Astrocyte (in vitro differentiated cells and primary cell): Measurements from ENCODE around the gene HSPB1. TPM values are rescaled to one million over a fixed set of nuclear protein-coding genes. Genes with fewer than 3 reads are reported as not detected.

Experiments
- DNase-seq: peaks from one replicate; pipeline ENCODE4 v3.0.0-alpha.2; 2010; ENCODE audit warnings: low read depth
- FAIRE-seq: peaks from 2 replicates; lab custom pipeline; 2011; peaks lifted over from hg19 to GRCh38; lab: Jason Lieb, UNC
- H2AFZ ChIP-seq: 2 replicates; pipeline ENCODE4 v1.6.0; 2012; ENCODE audit warnings: low read depth, low read length, inconsistent platforms
- H3K27ac ChIP-seq: 2 replicates; pipeline ENCODE4 v1.5.1; 2011; ENCODE audit warnings: low read depth, low read length, inconsistent platforms
- H3K27me3 ChIP-seq: 2 replicates; pipeline ENCODE4 v1.6.0; 2011; ENCODE audit warnings: low read length, inconsistent platforms; ENCODE audit not compliant: insufficient read depth
- H3K36me3 ChIP-seq: 2 replicates; pipeline ENCODE4 v1.5.1; 2011; ENCODE audit warnings: low read length, inconsistent platforms; ENCODE audit not compliant: insufficient read depth
- H3K4me1 ChIP-seq: 2 replicates; pipeline ENCODE4 v1.5.1; 2011; ENCODE audit warnings: low read length, inconsistent platforms; ENCODE audit not compliant: insufficient read depth
- H3K4me2 ChIP-seq: 2 replicates; pipeline ENCODE4 v1.6.0; 2012; ENCODE audit warnings: low read length, inconsistent platforms
- H3K4me3 ChIP-seq: 2 replicates; pipeline ENCODE4 v1.5.1; 2011; ENCODE audit warnings: low read depth, mild to moderate bottlenecking, low read length, inconsistent platforms; ENCODE audit not compliant: insufficient read depth
- H3K79me2 ChIP-seq: 2 replicates; pipeline ENCODE4 v1.6.0; 2012; ENCODE audit warnings: mild to moderate bottlenecking, low read length, inconsistent platforms; ENCODE audit not compliant: insufficient read depth
- H3K9ac ChIP-seq: 2 replicates; pipeline ENCODE4 v1.6.0; 2012; ENCODE audit warnings: mild to moderate bottlenecking, low read length, inconsistent platforms
- H3K9me3 ChIP-seq: 2 replicates; pipeline ENCODE4 v1.5.1; 2012; ENCODE audit warnings: low read depth, mild to moderate bottlenecking, low read length, inconsistent platforms; ENCODE audit not compliant: insufficient read depth
- H4K20me1 ChIP-seq: 2 replicates; pipeline ENCODE4 v1.6.0; 2012; ENCODE audit warnings: low read length, inconsistent platforms; ENCODE audit not compliant: insufficient read depth
- H3K27ac Mint-ChIP-seq: one replicate; pipeline ENCODE4 v1.8.0; 2021; ENCODE audit warnings: mild to moderate bottlenecking, mixed read lengths; ENCODE audit not compliant: unreplicated experiment
- H3K27me3 Mint-ChIP-seq: one replicate; pipeline ENCODE4 v1.8.0; 2021; ENCODE audit warnings: low read depth, mixed read lengths; ENCODE audit not compliant: unreplicated experiment
- H3K36me3 Mint-ChIP-seq: one replicate; pipeline ENCODE4 v1.8.0; 2021; ENCODE audit warnings: low read depth, mixed read lengths; ENCODE audit not compliant: unreplicated experiment
- H3K4me1 Mint-ChIP-seq: one replicate; pipeline ENCODE4 v1.8.0; 2021; ENCODE audit warnings: low read depth, mixed read lengths; ENCODE audit not compliant: unreplicated experiment
- H3K4me3 Mint-ChIP-seq: one replicate; pipeline ENCODE4 v1.8.0; 2021; ENCODE audit warnings: mild to moderate bottlenecking, moderate library complexity, mixed read lengths; ENCODE audit not compliant: unreplicated experiment
- H3K9me3 Mint-ChIP-seq: one replicate; pipeline ENCODE4 v1.8.0; 2021; ENCODE audit warnings: mild to moderate bottlenecking, mixed read lengths; ENCODE audit not compliant: unreplicated experiment
- EZH2 ChIP-seq: IDR thresholded peaks from 2 replicates; pipeline ENCODE4 v1.6.1; 2012; ENCODE audit warnings: mild to moderate bottlenecking, low read length, inconsistent platforms; ENCODE audit not compliant: insufficient read depth
- total RNA-seq: library from RNA; stranded (reverse); gene quantifications from 2 replicates; pipeline ENCODE4 v1.2.1, GENCODE V29; 2021
- TF ChIP-seq, protein P1 (sequence below): IDR thresholded peaks from 2 replicates; pipeline ENCODE4 v1.5.1; 2011; ENCODE audit warnings: low read depth, mild to moderate bottlenecking, inconsistent platforms, low read length, moderate library complexity; ENCODE audit not compliant: insufficient read depth

Gene HSPB1
- total RNA-seq, 1 donor from 2014 or later, result 933 TPM

DNA sequence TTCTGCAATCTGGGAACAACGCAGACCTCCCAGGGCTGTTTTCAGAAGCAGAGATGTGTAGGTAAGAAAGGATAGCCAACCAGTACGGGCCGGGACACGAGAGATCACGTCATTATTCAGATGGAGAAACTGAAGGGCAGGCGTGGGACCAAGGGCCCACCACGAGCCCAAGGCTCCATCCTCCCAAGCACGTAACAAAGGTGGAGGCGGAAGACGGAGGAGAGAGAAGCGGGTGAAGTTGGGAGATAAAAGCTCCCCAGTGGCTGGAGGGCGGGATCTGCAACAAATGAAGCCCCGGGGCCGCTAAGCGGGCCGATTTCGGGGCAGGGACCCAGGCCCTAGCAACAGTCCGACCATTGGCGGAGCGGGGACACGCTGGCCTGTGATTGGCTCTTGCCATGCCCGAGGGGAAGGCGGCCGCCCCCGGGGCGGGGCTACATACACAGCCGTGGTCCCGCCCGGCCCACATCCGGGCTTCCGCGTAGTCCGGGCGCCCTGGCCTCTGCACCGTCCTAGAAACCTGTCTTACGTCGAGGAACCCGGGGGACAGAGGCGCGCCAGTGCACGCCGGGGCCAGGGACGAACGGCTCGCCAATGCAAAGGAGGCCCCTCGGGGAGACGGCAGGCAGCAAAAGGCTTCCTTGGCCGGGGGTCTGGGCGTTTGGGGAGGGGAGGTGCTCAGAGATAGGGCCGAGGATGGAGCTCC is 15.5 kb downstream of the HSPB1 start:
- DNase-seq (peak; percentile 89), FAIRE-seq (no peak)
- Histone ChIP-seq H3K27ac (peak overlapping the region; percentile 74), H3K27me3 (no peaks in the 10 kb centered on the region), H4K20me1 (peaks cover 25% of the 10 kb centered on the region), H3K79me2 (peaks cover 16% of the 10 kb centered on the region), H3K4me2 (peak overlapping the region; percentile 85), H3K9me3 (no peaks in the 10 kb centered on the region), H3K9ac (peak overlapping the region; percentile 82), H3K4me1 (peaks cover 17% of the 10 kb centered on the region), H2AFZ (peak overlapping the region; percentile 82), H3K36me3 (peaks cover 9% of the 10 kb centered on the region), H3K4me3 (peak overlapping the region; percentile 66)
- Mint-ChIP-seq H3K4me3 (peak overlapping the region; percentile 87), H3K27ac (peak overlapping the region; percentile 99), H3K4me1 (peaks cover 22% of the 10 kb centered on the region), H3K9me3 (peaks cover 2% of the 10 kb centered on the region), H3K27me3 (no peaks in the 10 kb centered on the region), H3K36me3 (peaks cover 8% of the 10 kb centered on the region)
- TF ChIP-seq EZH2, result no peak
- TF ChIP-seq, protein P1, sequence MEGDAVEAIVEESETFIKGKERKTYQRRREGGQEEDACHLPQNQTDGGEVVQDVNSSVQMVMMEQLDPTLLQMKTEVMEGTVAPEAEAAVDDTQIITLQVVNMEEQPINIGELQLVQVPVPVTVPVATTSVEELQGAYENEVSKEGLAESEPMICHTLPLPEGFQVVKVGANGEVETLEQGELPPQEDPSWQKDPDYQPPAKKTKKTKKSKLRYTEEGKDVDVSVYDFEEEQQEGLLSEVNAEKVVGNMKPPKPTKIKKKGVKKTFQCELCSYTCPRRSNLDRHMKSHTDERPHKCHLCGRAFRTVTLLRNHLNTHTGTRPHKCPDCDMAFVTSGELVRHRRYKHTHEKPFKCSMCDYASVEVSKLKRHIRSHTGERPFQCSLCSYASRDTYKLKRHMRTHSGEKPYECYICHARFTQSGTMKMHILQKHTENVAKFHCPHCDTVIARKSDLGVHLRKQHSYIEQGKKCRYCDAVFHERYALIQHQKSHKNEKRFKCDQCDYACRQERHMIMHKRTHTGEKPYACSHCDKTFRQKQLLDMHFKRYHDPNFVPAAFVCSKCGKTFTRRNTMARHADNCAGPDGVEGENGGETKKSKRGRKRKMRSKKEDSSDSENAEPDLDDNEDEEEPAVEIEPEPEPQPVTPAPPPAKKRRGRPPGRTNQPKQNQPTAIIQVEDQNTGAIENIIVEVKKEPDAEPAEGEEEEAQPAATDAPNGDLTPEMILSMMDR, result no peak

DNA sequence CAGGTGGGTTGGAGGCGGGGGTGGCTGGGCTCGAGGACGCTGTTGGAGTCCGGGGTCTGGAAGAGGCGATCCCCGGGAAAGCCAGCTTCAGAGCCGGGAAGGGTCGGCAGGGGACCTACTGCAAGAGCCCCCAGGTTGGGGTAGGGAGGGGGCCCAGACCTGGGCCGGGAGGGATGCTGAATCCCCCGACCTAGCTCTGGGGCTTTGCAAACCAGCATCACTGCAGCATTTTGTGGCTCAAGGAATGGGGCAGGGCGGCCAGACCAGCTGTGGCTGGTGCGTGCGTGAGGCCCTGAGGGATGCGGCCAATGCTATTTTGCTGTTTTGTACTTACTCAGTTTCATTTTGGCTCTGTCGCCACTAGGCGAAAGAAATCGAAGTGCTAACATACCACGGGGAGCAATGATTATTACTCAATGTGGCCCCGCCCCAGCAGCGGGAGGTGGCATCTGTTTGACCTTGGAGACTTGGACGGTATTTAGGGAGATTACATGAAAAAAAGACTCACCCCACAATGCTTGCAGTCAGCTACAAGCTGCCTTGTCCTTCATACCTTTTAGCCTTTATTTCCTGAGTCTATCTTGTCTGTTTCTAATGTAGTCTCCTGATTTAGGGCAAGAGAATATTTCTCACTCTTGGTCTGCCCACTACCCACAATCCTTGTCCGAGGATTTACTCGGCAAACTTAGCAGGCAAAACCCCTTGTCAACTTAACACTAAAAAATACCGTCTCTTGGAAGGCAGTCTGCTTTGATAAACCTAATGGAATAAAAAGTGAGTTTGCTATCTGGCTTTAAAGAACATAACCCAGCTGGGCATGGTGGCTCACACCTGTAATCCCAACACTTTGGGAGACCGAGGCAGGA is 16.2 kb downstream of the HSPB1 start:
- no peaks in the 10 kb centered on the region for H3K9me3 ChIP-seq
- peaks cover 9% of the 10 kb centered on the region for H3K36me3 ChIP-seq
- peak overlapping the region; percentile 66 for H3K4me3 ChIP-seq
- H3K79me2 ChIP-seq, result peaks cover 21% of the 10 kb centered on the region
- H3K9ac ChIP-seq, result peak overlapping the region; percentile 82
- DNase-seq (peak; percentile 82), FAIRE-seq (no peak)
- peak overlapping the region; percentile 94 for H3K27ac Mint-ChIP-seq
- H3K4me2 ChIP-seq, result peak overlapping the region; percentile 85
- H2AFZ ChIP-seq, result no peak overlapping the region
- peaks cover 9% of the 10 kb centered on the region for H3K36me3 Mint-ChIP-seq
- H3K4me3 Mint-ChIP-seq, result peak overlapping the region; percentile 87
- H3K4me1 Mint-ChIP-seq, result peaks cover 27% of the 10 kb centered on the region
- H3K27me3 ChIP-seq, result no peaks in the 10 kb centered on the region
- H4K20me1 ChIP-seq, result peaks cover 33% of the 10 kb centered on the region
- H3K9me3 Mint-ChIP-seq, result peaks cover 2% of the 10 kb centered on the region
- TF ChIP-seq EZH2, result no peak
- TF ChIP-seq, protein P1, result peak; percentile 29
- H3K27me3 Mint-ChIP-seq, result no peaks in the 10 kb centered on the region
- H3K27ac ChIP-seq, result peak overlapping the region; percentile 74
- H3K4me1 ChIP-seq, result peaks cover 17% of the 10 kb centered on the region
